GM12873 (cell line): Measurements from ENCODE around the gene WDR54.

Experiments
- TF ChIP-seq, protein P1 (sequence below): IDR thresholded peaks from 2 replicates; pipeline ENCODE4 v1.5.1; 2012; ENCODE audit warnings: low read depth, mild to moderate bottlenecking, moderate library complexity, low read length, control low read depth; ENCODE audit not compliant: insufficient read depth; ENCODE audit errors: missing control alignments

WDR54 gene

DNA sequence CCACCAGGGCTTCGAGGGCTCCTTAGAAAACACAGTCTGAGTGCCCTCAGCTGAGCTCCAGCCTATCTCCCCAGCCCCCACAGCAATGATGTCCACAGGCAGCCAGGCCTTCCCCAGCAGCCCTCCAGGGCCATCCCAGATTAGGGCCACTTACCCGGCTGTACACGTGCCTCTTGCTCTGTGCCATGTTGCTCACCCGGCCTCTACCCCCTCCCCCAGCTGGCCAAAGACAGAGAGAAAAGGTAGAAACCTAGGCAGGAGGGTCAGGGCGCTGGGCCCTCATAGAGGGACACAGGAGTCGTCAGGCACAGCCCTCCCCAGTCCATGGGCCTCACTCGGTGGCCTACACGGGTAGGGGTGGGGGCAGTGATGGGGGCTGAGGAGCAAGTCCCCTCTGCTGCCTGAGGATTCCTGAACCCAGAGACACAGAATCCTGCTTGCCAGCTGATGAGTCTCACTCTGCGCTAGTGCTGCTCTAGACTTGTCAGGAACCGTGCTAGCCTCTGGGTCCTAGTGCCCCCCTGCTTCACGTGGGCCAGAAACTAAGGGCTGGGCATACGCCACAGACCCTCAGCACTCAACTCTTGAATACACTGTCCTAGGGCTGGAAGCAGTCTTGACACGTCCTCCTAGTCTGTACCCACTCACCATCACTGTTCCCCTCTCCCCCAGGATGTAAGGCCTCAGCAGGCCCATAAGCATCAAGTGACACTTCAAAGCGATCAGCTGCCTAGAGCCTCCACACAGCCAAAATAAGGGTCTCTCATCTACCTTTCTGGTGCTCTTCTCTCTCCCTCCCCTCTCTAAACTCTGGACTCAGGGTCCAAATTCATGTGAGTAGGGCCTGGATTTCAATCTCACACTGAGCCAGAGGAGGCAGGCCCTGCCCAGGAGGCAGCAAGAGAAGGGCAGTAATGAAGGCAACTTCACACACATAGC, 41.4 kb upstream of the WDR54 start, which contains the start of gene DCTN1:
Gene DCTN1, minus strand, starts transcription at position 461 of the 939 bp plus-strand sequence. Its CDS starts 274 bp downstream, at position 187.
- TF ChIP-seq, protein P1, sequence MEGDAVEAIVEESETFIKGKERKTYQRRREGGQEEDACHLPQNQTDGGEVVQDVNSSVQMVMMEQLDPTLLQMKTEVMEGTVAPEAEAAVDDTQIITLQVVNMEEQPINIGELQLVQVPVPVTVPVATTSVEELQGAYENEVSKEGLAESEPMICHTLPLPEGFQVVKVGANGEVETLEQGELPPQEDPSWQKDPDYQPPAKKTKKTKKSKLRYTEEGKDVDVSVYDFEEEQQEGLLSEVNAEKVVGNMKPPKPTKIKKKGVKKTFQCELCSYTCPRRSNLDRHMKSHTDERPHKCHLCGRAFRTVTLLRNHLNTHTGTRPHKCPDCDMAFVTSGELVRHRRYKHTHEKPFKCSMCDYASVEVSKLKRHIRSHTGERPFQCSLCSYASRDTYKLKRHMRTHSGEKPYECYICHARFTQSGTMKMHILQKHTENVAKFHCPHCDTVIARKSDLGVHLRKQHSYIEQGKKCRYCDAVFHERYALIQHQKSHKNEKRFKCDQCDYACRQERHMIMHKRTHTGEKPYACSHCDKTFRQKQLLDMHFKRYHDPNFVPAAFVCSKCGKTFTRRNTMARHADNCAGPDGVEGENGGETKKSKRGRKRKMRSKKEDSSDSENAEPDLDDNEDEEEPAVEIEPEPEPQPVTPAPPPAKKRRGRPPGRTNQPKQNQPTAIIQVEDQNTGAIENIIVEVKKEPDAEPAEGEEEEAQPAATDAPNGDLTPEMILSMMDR = no peak

DNA sequence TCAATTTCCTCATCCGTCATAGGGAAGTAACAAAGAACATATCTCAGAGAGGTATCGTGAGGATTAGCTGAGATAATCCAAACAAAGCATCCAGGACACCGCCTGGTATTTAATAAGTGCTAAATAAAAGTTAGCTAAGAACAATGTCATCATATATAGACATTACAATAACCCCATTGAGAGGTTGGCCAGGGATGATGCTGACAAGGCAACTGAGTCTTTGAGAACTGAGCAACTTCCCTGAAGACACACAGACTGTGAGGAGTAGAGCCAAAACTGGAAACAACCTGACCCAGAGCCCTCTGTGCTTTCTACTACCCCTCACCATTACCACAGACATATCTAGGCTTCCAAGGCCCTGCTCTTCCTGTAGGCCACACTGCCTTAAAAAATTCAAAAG, 39.8 kb upstream of the WDR54 start:
- TF ChIP-seq, protein P1 = no peak

DNA sequence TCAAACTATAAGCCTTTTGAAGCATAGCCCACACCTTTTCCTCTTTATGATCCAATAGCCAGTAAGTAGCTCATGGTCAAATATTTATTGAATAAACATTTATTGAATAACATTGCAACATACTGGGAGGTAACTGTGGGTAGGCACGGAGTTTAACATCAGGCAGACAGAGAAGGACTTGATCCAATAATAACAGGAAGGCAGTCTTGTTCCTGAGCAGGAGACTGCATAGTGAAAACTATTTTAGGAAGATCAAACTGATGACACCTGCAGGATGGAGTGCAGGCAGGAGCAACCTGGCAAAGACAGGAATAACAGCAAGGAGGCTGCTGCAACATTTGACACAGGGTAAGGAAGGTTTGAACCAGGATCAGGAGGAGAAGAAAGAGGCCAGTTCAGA, 38.3 kb upstream of the WDR54 start:
- TF ChIP-seq, protein P1 = no peak

DNA sequence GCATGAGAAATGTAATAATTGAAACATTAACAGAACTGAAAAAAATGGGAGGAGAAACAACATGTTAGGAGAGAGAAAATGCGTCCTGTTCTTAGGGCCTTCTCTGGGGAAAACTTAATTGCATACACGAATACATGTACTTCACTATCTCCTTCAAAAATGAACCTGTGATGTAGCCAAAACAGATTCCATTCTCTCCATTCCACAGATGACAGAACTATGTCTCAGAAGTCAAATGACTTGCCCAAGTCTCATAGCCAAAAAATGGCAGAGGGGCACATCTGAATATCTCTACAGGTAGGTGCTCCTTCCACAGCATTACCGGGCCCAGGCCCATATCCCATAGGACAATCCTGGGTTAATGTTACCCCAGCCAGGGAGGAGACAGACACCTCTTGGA, 37.5 kb upstream of the WDR54 start:
- TF ChIP-seq, protein P1 = no peak

DNA sequence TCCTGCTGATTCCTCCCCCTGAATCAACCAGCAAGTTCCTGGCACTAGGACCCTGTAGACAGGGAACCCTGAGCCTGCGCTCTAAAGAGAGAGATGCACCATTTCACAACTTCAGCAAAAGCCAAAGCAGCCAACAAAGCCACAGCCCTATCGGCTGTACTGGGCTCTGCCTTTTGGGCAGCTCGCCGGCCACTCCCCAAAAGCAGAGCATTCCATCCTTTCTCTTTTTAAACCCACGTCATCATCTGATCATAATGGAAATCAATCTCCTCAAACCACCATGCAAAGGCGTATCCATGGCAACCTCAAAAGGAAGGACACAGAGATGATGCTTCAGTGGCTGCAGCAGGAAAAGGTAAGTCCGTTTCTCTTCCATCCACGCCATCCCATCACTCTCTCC, 36.1 kb upstream of the WDR54 start:
- TF ChIP-seq, protein P1 = no peak

DNA sequence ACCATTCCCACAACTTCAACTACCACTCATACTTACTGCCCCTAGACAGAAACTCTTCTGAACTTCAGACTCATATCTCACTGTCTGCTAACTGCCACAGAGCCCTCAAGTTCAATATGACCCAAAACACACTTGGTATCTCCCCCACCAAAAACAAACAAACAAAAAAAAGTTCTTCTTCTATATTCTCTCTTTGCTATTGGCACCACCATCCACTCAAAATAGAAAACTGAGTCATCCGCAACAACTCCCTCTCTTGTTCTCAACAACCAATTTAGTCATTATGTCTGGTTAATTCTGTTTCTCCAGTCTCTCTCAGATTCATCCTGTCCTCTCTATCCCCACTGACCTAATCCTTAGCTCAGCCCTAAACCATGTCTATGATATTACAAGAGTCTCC, 34.2 kb upstream of the WDR54 start:
- TF ChIP-seq, protein P1 = no peak

DNA sequence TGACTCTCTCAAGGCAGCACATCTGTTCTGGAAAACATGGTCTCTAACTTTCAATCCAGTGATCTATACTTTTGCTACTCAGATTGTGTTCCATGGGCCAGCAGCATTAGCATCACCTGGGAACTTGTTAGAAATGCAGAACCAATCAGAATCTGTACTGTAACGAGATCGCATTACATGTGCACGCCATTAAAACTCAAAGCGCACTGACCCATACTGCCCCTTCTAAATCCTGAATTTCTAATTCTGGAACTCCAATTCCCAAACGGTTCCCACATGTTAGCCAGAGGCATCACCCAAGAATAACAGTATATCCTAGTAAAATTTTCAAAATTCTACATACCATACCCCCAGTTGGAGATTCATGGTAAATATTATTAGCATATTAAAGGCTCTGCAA, 30.9 kb upstream of the WDR54 start:
- TF ChIP-seq, protein P1 = no peak
